Measurements from ENCODE around the gene IPO13.

Gene IPO13

GRCh38 chr1:43946236-43947060 is at the start of gene IPO13:
Gene IPO13 (plus strand): TSS chr1:43946950. CDS start chr1:43947601, 651 bp downstream.
- DNase-seq: peak; percentile 95 to 96

- no peak for DNase-seq
Observed at GRCh38 chr1:43898981-43899380, 47.8 kb upstream of the IPO13 start.

DNA sequence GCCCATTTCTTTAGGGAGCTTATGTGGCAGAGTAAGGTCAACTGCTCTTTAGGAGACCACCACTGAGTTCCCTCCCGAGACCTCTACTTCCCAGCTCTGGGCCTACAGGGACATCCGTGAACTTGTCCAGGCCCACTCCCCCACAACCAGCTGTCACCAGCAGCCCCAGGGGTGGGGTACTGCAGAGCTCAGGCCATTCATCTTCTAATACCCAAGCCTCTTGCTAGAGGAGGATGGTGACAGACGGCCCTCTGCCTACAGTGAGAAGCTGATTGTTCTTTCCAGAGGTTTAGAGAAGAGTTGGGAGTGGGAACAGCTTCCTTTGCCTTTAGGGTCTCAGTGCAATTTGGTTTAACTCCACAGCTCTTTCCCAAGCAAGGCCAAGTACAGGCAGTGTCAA is 46.4 kb upstream of the IPO13 start:
- DNase-seq: no peak

GRCh38 chr1:43901196-43901961 is 45.4 kb upstream of the IPO13 start:
- no peak for DNase-seq

- no peak for DNase-seq
Observed at GRCh38 chr1:43902058-43902831, 44.5 kb upstream of the IPO13 start.

GRCh38 chr1:43904660-43905551 is 41.8 kb upstream of the IPO13 start:
- no peak for DNase-seq

DNA sequence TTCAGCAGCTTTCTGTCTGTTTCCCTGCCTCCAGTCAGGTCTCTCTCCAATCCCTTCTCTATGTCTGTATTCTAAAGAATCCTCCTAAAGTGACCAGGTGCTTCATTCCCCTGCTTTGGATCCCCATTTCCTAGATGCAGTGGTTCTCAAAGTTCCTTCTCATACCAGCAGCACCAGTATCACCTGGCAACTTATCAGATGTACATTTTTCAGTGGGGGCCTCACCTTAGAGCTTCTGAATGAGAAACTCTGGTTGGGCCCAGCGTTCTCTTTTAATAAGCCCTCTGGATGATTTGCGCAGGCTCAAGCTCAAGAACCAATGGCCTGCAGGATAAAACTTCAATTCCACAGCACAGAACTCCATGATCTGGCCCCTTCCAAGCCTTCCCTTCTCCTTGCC is 38.5 kb upstream of the IPO13 start:
- no peak for DNase-seq

GRCh38 chr1:43908858-43909257 is 37.9 kb upstream of the IPO13 start:
- no peak for DNase-seq

DNA sequence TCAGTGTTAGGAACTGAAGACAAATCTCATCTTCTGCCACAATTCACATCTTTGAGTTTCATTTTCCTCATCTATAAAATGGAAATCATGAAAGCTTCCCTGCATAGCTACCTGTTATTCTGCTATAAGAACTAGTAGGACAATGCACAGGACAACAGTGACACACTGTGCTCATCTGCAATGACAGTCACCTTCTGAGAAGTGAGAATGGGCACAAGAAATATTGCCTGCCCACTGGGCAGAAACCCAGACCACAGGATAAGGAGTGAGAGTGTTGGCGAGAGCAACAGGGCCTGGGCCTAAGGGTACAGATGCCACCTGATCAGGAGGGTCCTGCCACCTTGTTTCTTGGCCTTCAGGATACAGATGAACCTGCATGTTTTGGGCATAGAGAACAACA is 36.4 kb upstream of the IPO13 start:
- DNase-seq: no peak

GRCh38 chr1:43912607-43913006 is 34.1 kb upstream of the IPO13 start:
- DNase-seq: no peak

GRCh38 chr1:43913051-43913501 is 33.7 kb upstream of the IPO13 start:
- DNase-seq: no peak

DNA sequence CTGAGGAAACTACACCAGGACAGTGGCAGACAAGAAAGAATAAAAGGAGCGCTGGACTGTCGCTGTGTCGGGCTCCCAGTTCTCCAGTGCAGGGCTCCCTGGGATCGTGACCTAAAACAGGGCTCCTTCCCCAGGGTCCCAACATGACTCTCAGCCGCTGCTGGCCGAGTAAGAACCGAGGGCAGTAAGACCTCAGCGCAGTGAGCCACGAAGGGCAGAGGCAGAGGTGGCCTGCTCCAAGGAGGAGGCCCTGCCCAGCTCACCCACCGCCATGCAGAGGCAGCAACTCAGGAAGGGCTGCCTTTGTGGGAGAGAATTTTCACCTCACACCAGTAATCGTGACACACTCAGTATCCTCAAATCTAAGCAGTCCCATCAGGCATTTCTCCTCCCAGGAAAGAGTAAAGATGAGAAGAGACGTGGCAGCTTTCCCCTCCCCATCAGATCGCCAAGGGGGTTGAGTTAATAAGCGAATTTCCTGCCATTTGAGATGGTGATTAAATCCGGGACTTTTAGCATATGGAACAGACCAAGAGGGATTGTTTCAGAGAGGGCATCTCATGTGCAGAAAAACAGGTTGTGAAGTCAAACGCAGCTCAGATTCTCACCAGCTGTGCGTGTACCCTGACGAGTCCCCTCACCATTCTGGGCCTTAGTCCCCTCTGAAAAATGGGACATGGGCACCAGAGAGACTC is 32.9 kb upstream of the IPO13 start:
- DNase-seq: no peak

GRCh38 chr1:43914576-43915525 is 31.9 kb upstream of the IPO13 start:
- DNase-seq: no peak

- DNase-seq: no peak
Observed at GRCh38 chr1:43919906-43920305, 26.8 kb upstream of the IPO13 start.

- no peak for DNase-seq
Observed at GRCh38 chr1:43921022-43921421, 25.7 kb upstream of the IPO13 start.

DNA sequence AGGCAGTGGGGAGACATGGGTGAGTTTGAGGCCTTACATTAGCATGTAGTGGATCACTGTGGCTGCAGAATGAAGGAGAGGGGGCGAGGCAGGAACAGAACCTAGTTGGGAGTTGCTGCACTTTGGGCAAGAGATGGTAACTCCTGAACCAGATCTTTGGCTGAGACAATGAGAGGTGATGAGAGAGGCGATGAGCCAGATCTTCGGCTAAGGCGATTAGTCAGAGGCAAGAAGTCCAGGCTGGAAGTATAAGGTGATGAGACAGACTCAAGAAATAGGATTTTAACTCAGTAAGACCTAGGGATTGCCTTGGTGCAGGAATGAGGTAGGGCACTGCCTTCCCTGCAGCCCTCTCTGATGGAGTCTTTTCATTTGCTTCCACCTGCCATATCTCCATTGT is 22.2 kb upstream of the IPO13 start:
- DNase-seq: no peak

DNA sequence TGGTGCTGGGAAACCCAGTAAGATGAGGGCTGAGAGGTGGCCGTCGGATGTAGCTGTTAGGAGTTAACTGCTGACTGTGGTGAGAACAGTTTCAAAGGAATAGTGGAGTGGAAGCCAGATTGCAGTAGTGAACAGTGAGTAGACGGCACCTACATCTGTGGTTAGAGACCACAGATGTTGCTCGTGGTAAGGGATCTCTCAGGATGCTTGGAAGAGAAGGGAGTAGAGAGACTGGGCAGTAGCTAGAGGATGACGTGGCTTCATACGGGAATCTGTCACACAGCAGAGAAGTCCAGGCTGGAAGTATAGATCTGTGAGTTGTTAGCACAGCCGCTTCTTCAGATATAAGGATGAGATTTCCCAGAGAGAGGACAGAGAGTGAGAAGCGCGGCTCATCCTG is 20.9 kb upstream of the IPO13 start:
- no peak for DNase-seq

DNA sequence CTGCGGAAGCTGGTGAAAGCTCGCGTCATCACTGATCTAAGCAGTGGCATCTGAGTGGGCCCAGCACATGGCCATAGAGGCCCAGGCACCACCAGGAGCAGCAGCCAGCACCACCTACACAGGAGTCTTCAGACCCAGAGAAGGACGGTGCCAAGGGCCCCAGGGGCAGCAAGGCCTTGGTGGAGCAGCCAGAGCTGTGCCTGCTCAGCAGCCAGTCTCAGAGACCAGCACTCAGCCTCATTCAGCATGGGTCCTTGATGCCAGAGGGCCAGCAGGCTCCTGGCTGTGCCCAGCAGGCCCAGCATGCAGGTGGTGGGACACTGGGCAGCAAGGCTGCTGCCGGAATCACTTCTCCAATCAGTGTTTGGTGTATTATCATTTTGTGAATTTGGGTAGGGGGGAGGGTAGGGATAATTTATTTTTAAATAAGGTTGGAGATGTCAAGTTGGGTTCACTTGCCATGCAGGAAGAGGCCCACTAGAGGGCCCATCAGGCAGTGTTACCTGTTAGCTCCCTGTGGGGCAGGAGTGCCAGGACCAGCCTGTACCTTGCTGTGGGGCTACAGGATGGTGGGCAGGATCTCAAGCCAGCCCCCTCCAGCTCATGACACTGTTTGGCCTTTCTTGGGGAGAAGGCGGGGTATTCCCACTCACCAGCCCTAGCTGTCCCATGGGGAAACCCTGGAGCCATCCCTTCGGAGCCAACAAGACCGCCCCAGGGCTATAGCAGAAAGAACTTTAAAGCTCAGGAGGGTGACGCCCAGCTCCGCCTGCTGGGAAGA is 16.4 kb upstream of the IPO13 start:
- DNase-seq: no peak

GRCh38 chr1:43930949-43931275 is 15.8 kb upstream of the IPO13 start:
- DNase-seq: no peak
